SU-DHL-6 (cell line): ENCODE measurements around the gene LRFN3.

ENCODE experiments used
- CTCF ChIP-seq: fragments of 200-600 bp; sonication (generic); IDR thresholded peaks from one replicate; pipeline ENCODE4 v1.5.1; 2017; ENCODE audit warnings: antibody characterized with exemption, mild to moderate bottlenecking, low read length, moderate library complexity; ENCODE audit not compliant: insufficient read depth, poor library complexity, severe bottlenecking
- EZH2phosphoT487 ChIP-seq: fragments of 200-600 bp; sonication (generic), shearing (Covaris generic); conservative IDR thresholded peaks from 2 replicates; pipeline ENCODE4 v1.6.1; 2018; ENCODE audit warnings: mild to moderate bottlenecking, antibody characterized with exemption, low read length, moderate library complexity, mixed read lengths

- TF ChIP-seq CTCF, result no peak
- no peak for TF ChIP-seq EZH2phosphoT487
Measured at GRCh38 chr19:35937345-35938281, 1.4 kb downstream of the LRFN3 start.
